Gastroesophageal sphincter (tissue), 3 donors: ENCODE measurements around the gene PYGM.

ENCODE experiments used
- EP300 ChIP-seq: sonication (generic); formaldehyde crosslinking; IDR thresholded peaks from one replicate; pipeline ENCODE4 v1.6.1; 2017; ENCODE audit warnings: antibody characterized with exemption, mild to moderate bottlenecking
- POLR2A ChIP-seq, 2 donors: fragments of 450-650 bp; IDR thresholded peaks; one replicate each; pipeline ENCODE4 v1.6.1; 2017; ENCODE audit warnings: antibody characterized with exemption in 2 of 2, mild to moderate bottlenecking in 2 of 2, moderate library complexity in 1 of 2
- TF ChIP-seq, protein P1 (sequence below), 4 experiments: fragments of 200-600 bp in 2 of 4; fragments of 450-650 bp in 2 of 4; sonication (generic) in 1 of 4; IDR thresholded peaks; one replicate each; pipeline ENCODE4 v1.5.1; 2017 to 2019; ENCODE audit warnings: antibody characterized with exemption in 4 of 4, mild to moderate bottlenecking in 2 of 4, moderate library complexity in 2 of 4

DNA sequence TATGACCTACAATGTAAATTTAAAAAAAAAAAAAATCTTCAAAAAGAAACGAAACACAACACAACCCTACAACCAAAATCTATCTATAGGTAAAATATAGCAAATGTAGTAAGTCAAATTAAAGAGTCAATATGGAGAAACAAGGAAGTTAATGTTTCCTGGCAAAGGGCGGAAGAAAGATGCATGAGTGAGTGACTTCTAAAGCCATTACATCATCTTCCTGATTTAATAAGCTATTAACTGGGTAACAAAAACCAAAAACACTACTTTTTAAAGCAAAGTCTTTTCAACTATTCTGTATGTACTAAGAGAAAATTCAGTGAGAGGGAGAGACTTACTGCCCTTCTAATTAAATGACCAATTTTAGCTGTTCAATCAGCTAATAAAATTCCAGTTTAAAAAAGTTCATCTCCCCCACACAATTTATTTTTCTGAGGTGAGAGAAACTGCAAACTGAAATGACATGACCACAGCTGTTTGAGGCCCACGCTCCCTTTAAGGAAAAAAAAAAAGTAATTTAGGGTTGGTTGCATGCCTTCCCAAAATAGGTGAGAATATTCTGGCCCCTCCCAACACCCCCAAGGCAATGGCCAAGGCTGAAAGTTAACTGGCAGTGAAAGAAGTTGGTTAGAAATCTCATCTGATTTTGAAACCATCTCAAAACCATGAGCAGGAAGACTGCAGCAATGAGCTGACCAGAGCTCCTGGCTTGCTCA lies 12.7 kb upstream of the PYGM start:
- TF ChIP-seq, protein P1, sequence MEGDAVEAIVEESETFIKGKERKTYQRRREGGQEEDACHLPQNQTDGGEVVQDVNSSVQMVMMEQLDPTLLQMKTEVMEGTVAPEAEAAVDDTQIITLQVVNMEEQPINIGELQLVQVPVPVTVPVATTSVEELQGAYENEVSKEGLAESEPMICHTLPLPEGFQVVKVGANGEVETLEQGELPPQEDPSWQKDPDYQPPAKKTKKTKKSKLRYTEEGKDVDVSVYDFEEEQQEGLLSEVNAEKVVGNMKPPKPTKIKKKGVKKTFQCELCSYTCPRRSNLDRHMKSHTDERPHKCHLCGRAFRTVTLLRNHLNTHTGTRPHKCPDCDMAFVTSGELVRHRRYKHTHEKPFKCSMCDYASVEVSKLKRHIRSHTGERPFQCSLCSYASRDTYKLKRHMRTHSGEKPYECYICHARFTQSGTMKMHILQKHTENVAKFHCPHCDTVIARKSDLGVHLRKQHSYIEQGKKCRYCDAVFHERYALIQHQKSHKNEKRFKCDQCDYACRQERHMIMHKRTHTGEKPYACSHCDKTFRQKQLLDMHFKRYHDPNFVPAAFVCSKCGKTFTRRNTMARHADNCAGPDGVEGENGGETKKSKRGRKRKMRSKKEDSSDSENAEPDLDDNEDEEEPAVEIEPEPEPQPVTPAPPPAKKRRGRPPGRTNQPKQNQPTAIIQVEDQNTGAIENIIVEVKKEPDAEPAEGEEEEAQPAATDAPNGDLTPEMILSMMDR (IDR thresholded peaks at IDR 0.05): no peak
- TF ChIP-seq EP300: no peak
- TF ChIP-seq POLR2A (IDR thresholded peaks at IDR 0.05): no peak
